ENCODE measurements around the gene ACTA1.

GRCh38 chr1:229440851-229441537 lies 7.1 kb upstream of the ACTA1 start:
- TF ChIP-seq, protein P1, sequence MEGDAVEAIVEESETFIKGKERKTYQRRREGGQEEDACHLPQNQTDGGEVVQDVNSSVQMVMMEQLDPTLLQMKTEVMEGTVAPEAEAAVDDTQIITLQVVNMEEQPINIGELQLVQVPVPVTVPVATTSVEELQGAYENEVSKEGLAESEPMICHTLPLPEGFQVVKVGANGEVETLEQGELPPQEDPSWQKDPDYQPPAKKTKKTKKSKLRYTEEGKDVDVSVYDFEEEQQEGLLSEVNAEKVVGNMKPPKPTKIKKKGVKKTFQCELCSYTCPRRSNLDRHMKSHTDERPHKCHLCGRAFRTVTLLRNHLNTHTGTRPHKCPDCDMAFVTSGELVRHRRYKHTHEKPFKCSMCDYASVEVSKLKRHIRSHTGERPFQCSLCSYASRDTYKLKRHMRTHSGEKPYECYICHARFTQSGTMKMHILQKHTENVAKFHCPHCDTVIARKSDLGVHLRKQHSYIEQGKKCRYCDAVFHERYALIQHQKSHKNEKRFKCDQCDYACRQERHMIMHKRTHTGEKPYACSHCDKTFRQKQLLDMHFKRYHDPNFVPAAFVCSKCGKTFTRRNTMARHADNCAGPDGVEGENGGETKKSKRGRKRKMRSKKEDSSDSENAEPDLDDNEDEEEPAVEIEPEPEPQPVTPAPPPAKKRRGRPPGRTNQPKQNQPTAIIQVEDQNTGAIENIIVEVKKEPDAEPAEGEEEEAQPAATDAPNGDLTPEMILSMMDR (IDR thresholded peaks at IDR 0.05): no peak
- no peak for TF ChIP-seq POLR2A (IDR thresholded peaks at IDR 0.05)
